Ishikawa (cell line): Measurements from ENCODE around the gene ANXA6.
A peak's percentile ranks its signal among the peaks of the same experiment; 100 is the strongest.

Experiments
- CEBPB ChIP-seq: IDR thresholded peaks from 2 replicates; pipeline ENCODE4 v1.6.1; 2012
- EGR1 ChIP-seq: IDR thresholded peaks from 2 replicates; pipeline ENCODE4 v1.6.1; 2012
- EP300 ChIP-seq: IDR thresholded peaks from 2 replicates; pipeline ENCODE4 v1.6.1; 2012; ENCODE audit warnings: borderline replicate concordance
- ZBTB7A ChIP-seq: IDR thresholded peaks from 2 replicates; pipeline ENCODE4 v1.6.1; 2012; ENCODE audit warnings: low read depth
- TF ChIP-seq, protein P1 (sequence below): IDR thresholded peaks from 2 replicates; pipeline ENCODE4 v1.6.1; 2012

DNA sequence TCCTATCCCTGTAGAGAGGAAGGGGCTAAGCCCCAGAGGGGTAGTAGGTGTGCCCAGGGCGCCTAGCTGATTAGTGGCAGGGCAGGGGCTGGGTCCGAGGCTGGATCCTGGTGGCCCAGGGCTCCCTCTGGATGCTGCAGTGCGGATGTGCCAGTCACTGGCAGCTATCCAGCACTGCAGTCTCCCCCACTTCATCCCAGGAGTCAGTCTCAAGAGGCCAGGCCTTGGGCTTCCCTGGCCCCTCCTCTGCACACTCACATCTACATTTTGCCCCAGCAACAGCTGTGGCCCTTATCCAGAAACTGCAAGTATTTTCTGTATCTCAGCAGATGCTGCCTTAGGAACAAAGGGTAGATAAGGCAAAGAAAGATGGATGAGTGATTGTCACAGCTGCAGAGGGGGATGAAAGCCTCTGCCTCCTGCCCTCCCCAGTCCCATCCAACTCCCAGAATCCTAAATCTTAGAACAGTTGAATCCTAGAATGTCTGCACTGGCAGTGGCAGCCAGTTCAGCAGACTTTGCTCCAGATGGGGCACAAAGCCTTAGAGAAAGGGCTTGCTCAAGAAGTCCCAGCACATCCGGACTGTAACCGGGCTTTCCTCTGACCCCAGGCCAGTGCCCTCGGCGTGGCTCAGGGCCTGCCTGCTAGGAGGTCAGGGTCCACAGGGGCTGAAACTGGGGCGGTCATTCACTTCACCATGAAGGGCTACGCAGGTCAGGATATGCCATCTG is 1.6 kb downstream of the ANXA6 start:
- TF ChIP-seq EP300 (no peak), EGR1 (no peak), ZBTB7A (0 out of 2 replicates have a peak, but pooled peaks have one; percentile 32), CEBPB (no peak)
- TF ChIP-seq, protein P1, sequence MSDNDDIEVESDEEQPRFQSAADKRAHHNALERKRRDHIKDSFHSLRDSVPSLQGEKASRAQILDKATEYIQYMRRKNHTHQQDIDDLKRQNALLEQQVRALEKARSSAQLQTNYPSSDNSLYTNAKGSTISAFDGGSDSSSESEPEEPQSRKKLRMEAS = no peak
